IMR-90 (cell line): ENCODE data around the gene UBTD1. TPM values are rescaled to one million over a fixed set of nuclear protein-coding genes. Genes with fewer than 3 reads are reported as not detected.
A peak's percentile ranks its signal among the peaks of the same experiment; 100 is the strongest.

Experiments
- ATAC-seq: fragments of 200-7000 bp; cut with Tn5 transposase; 2 replicates; pipeline ENCODE4 v1.9.1; 2020; ENCODE audit warnings: low read depth, mild to moderate bottlenecking, moderate library complexity
- BruUV-seq: library from RNA; stranded (reverse); fragments of 400-500 nt; replicated peaks from 2 replicates; lab custom pipeline; 2021; lab: Mats Ljungman, UMichigan
- CTCF ChIA-PET: fragments of 300-600 bp; formaldehyde crosslinking; extraction: SDS; loops from one replicate; lab custom pipeline; 2021; ENCODE audit warnings: antibody characterized with exemption; lab: Yijun Ruan, JAX
- POLR2A ChIA-PET: fragments of 300-600 bp; sonication (Branson Sonifier 250); formaldehyde crosslinking; loops from one replicate; lab custom pipeline; 2022; ENCODE audit warnings: antibody characterized with exemption; ENCODE audit not compliant: unreplicated experiment; lab: Charles Lee
- DNase-seq: peaks from one replicate; pipeline ENCODE4 v3.0.0; 2013
- H2AFZ ChIP-seq: replicated peaks from 2 replicates; pipeline ENCODE3; 2013; ENCODE audit warnings: low read length, mild to moderate bottlenecking; ENCODE audit not compliant: poor library complexity
- H2AK5ac ChIP-seq: 2 replicates; pipeline ENCODE4 v1.6.1; 2013; ENCODE audit warnings: low read depth, low read length, inconsistent platforms
- H2AK9ac ChIP-seq: replicated peaks from 2 replicates; pipeline ENCODE3; 2013; ENCODE audit warnings: mild to moderate bottlenecking, low read depth, low read length, moderate library complexity; ENCODE audit not compliant: poor library complexity
- H2BK120ac ChIP-seq: 2 replicates; pipeline ENCODE4 v1.6.1; 2013; ENCODE audit warnings: low read depth, low read length, inconsistent platforms
- H2BK15ac ChIP-seq: 3 replicates; pipeline ENCODE4 v1.6.1; 2013; ENCODE audit warnings: low read depth, low read length, inconsistent platforms
- H2BK20ac ChIP-seq: 2 replicates; pipeline ENCODE4 v1.6.1; 2013; ENCODE audit warnings: low read depth, mild to moderate bottlenecking, inconsistent platforms, low read length, moderate library complexity
- H2BK5ac ChIP-seq: 2 replicates; pipeline ENCODE4 v1.6.1; 2013; ENCODE audit warnings: mild to moderate bottlenecking, low read depth, low read length, inconsistent platforms; ENCODE audit not compliant: poor library complexity, severe bottlenecking
- H3K14ac ChIP-seq: replicated peaks from 2 replicates; pipeline ENCODE4 v1.6.1; 2013; ENCODE audit warnings: low read depth, low read length, inconsistent platforms
- H3K18ac ChIP-seq: 2 replicates; pipeline ENCODE4 v1.6.1; 2013; ENCODE audit warnings: low read depth, low read length, control low read depth
- H3K23ac ChIP-seq: 2 replicates; pipeline ENCODE4 v1.6.1; 2013; ENCODE audit warnings: low read depth, low read length, inconsistent platforms
- H3K27ac ChIP-seq: 2 replicates; pipeline ENCODE4 v1.5.1; 2013; ENCODE audit warnings: mild to moderate bottlenecking, control low read depth, low read length; ENCODE audit not compliant: insufficient read depth
- H3K27me3 ChIP-seq: 2 replicates; pipeline ENCODE4 v1.6.1; 2013; ENCODE audit warnings: low read length; ENCODE audit not compliant: control insufficient read depth, insufficient read depth
- H3K36me3 ChIP-seq: 2 replicates; pipeline ENCODE4 v1.6.1; 2013; ENCODE audit warnings: low read length, mixed read lengths; ENCODE audit not compliant: control insufficient read depth, insufficient read depth
- H3K4ac ChIP-seq: 2 replicates; pipeline ENCODE4 v1.6.1; 2013; ENCODE audit warnings: low read depth, low read length, inconsistent platforms
- H3K4me1 ChIP-seq: 2 replicates; pipeline ENCODE4 v1.6.1; 2013; ENCODE audit warnings: low read length, mixed read lengths; ENCODE audit not compliant: control insufficient read depth, insufficient read depth
- H3K4me2 ChIP-seq: 2 replicates; pipeline ENCODE4 v1.6.1; 2013; ENCODE audit warnings: low read depth, mild to moderate bottlenecking, control low read depth, low read length, moderate library complexity
- H3K4me3 ChIP-seq: 2 replicates; pipeline ENCODE4 v1.5.1; 2013; ENCODE audit warnings: low read depth, mild to moderate bottlenecking, control low read depth, low read length, moderate library complexity; ENCODE audit not compliant: insufficient read depth
- H3K56ac ChIP-seq: 2 replicates; pipeline ENCODE4 v1.6.1; 2013; ENCODE audit warnings: low read length, inconsistent platforms; ENCODE audit not compliant: insufficient read depth; ENCODE audit errors: extremely low read depth
- H3K79me1 ChIP-seq, 2 experiments: 2 replicates each; pipeline ENCODE4 v1.6.1; 2013; ENCODE audit warnings: low read length in 2 of 2, inconsistent platforms in 1 of 2, low read depth in 1 of 2
- H3K9ac ChIP-seq: 2 replicates; pipeline ENCODE4 v1.6.1; 2013; ENCODE audit warnings: low read depth, low read length, control low read depth
- H3K9me1 ChIP-seq: 2 replicates; pipeline ENCODE4 v1.6.1; 2013; ENCODE audit warnings: low read length, inconsistent platforms; ENCODE audit not compliant: insufficient read depth
- H3K9me3 ChIP-seq: 2 replicates; pipeline ENCODE4 v1.6.1; 2013; ENCODE audit warnings: low read length; ENCODE audit not compliant: control insufficient read depth, insufficient read depth
- H4K20me1 ChIP-seq: 2 replicates; pipeline ENCODE4 v1.6.1; 2013; ENCODE audit warnings: low read length, inconsistent platforms; ENCODE audit not compliant: insufficient read depth
- H4K5ac ChIP-seq: 2 replicates; pipeline ENCODE4 v1.6.1; 2013; ENCODE audit warnings: mild to moderate bottlenecking, low read depth, low read length, control low read depth
- H4K8ac ChIP-seq, 2 experiments: 2 replicates each; pipeline ENCODE4 v1.6.1; 2013; ENCODE audit warnings: low read depth in 2 of 2, low read length in 2 of 2, control low read depth in 1 of 2, inconsistent platforms in 1 of 2
- H4K91ac ChIP-seq: 2 replicates; pipeline ENCODE4 v1.6.1; 2013; ENCODE audit warnings: low read depth, low read length, inconsistent platforms; ENCODE audit not compliant: insufficient read depth
- BHLHE40 ChIP-seq: fragments of 150-350 bp; IDR thresholded peaks from 2 replicates; pipeline ENCODE4 v1.6.1; 2016; ENCODE audit warnings: mild to moderate bottlenecking, low read depth, low read length
- CHD1 ChIP-seq: IDR thresholded peaks from 2 replicates; pipeline ENCODE4 v1.6.1; 2012; ENCODE audit warnings: low read depth, low read length, improper control_type of control experiment
- CTCF ChIP-seq: conservative IDR thresholded peaks from 2 replicates; pipeline ENCODE4 v1.5.1; 2012; ENCODE audit warnings: mild to moderate bottlenecking, low read depth, low read length, improper control_type of control experiment
- ELK1 ChIP-seq: fragments of 150-350 bp; IDR thresholded peaks from 2 replicates; pipeline ENCODE4 v1.6.1; 2016; ENCODE audit warnings: low read depth, mild to moderate bottlenecking, low read length, moderate library complexity, borderline replicate concordance
- MXI1 ChIP-seq: IDR thresholded peaks from 2 replicates; pipeline ENCODE4 v1.6.1; 2012; ENCODE audit warnings: low read depth, mild to moderate bottlenecking, low read length, moderate library complexity, borderline replicate concordance
- POLR2A ChIP-seq: IDR thresholded peaks from 2 replicates; pipeline ENCODE4 v1.6.1; 2012; ENCODE audit warnings: mild to moderate bottlenecking, low read depth, low read length
- RAD21 ChIP-seq: IDR thresholded peaks from 2 replicates; pipeline ENCODE4 v1.6.1; 2012; ENCODE audit warnings: low read length, improper control_type of control experiment
- RCOR1 ChIP-seq: IDR thresholded peaks from 2 replicates; pipeline ENCODE4 v1.6.1; 2012; ENCODE audit warnings: mild to moderate bottlenecking, low read length, improper control_type of control experiment; ENCODE audit not compliant: insufficient replicate concordance
- RFX5 ChIP-seq: IDR thresholded peaks from 2 replicates; pipeline ENCODE4 v1.8.0; 2012; ENCODE audit warnings: low read depth, mild to moderate bottlenecking, low read length, moderate library complexity
- USF2 ChIP-seq: fragments of 150-350 bp; IDR thresholded peaks from 2 replicates; pipeline ENCODE4 v1.6.1; 2017; ENCODE audit warnings: mild to moderate bottlenecking, antibody characterized with exemption, low read length, low read depth
- WGBS, 2 experiments: methylation state at CpG; one replicate each; pipeline versions ENCODE4 v1.1.5 to v1.1.7; 2013; ENCODE audit warnings: missing lambda C conversion rate in 2 of 2; ENCODE audit not compliant: insufficient read length in 1 of 2; ENCODE audit errors: extremely low coverage in 2 of 2; 5-methylcytosine and 5-hydroxymethylcytosine counted together
- dilution Hi-C: fragments of 300-500 bp; cut with HindIII; formaldehyde crosslinking; loops from one replicate; pipeline ENCODE4 v1.14.3; 2018; ENCODE audit warnings: low sequenced_read_pairs; ENCODE audit not compliant: unreplicated experiment
- in situ Hi-C: fragments of 300-500 bp; cut with MboI; formaldehyde crosslinking; loops from 3 replicates; pipeline ENCODE4 v1.14.3; 2019; ENCODE audit warnings: low sequenced_read_pairs, inconsistent platforms, mixed read lengths
- intact Hi-C: fragments of 100-400 bp; cut with micrococcal nuclease; formaldehyde crosslinking; loops from 2 replicates; pipeline ENCODE4 v1.10.0; 2022
- polyA plus RNA-seq, 3 experiments: library from polyadenylated mRNA; depleted of rRNA; stranded (reverse); fragments of >200 nt; gene quantifications; 2 replicates each; pipeline ENCODE4 v1.2.3, GENCODE V29; 2012; ENCODE audit warnings: low replicate concordance in 1 of 3
- total RNA-seq: library from RNA; depleted of rRNA; stranded (reverse); fragments of >200 nt; gene quantifications from 2 replicates; pipeline ENCODE4 v1.2.3, GENCODE V29; 2012

UBTD1 gene
- total and polyA plus RNA-seq, 2 of the 4 experiments (the other 2 are of a cell fraction) = 21.9 to 44.9 TPM

DNA sequence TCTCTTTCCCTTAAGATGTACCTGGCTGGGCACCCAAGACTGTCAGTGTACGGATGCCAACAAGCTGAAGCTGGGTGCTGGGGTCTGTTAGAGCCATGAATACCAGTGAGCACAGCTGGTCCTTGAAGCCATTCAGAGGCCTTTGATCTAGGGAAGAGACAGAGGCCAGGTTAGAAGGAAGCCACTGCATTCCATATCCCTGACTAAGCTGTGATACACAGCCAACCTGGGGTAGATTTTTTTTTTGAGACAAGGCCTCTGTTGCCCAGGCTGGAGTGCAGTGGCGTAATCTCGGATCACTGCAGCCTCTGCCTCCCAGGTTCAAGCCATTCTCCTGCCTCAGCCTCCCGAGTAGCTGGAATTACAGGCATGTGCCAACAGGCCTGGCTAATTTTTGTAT, 32.0 kb upstream of the UBTD1 start:
- H2BK15ac ChIP-seq = no peak overlapping the region
- peaks cover 15% of the 10 kb centered on the region in 2 experiments; a peak in 3 of 4 replicates for H3K79me1 ChIP-seq
- DNase-seq (peak; percentile 37), ATAC-seq (peak; percentile 19; the same call in 1 of the 2 replicates)
- no peak overlapping the region for H2AK9ac ChIP-seq
- no peak overlapping the region for H3K14ac ChIP-seq
- BruUV-seq = no TSS peak
- H3K18ac ChIP-seq = no peak overlapping the region
- TF ChIP-seq BHLHE40 (no peak), CTCF (no peak), CHD1 (no peak), RFX5 (no peak), USF2 (no peak), RCOR1 (no peak), ELK1 (no peak), POLR2A (no peak), MXI1 (no peak), RAD21 (no peak)
- 100% methylated on average over 1 of the region's 4 CpGs; no CpG with 5 or more reads in 1 of the 2 experiments for WGBS, 2 experiments
- no peak overlapping the region for H4K91ac ChIP-seq
- no peak overlapping the region for H3K4me2 ChIP-seq
- H3K4me3 ChIP-seq = no peak overlapping the region
- no peak overlapping the region for H2BK120ac ChIP-seq
- H3K9me1 ChIP-seq = no peaks in the 10 kb centered on the region
- ChIA-PET POLR2A (no interaction called here), CTCF (interaction anchor here (1.0 kb wide), 1 partner anchor 53 kb away, joined by 3 read pairs; no protein-coding TSS in a partner anchor)
- H3K56ac ChIP-seq = no peak overlapping the region
- dilution Hi-C loops = no loop called here
- H3K23ac ChIP-seq = no peak overlapping the region
- H4K20me1 ChIP-seq = peaks cover 11% of the 10 kb centered on the region; the same call in 1 of the 2 replicates
- H3K36me3 ChIP-seq = peaks cover 71% of the 10 kb centered on the region
- no peak overlapping the region for H2AK5ac ChIP-seq
- H3K27ac ChIP-seq = no peak overlapping the region
- H2BK20ac ChIP-seq = no peak overlapping the region
- H2AFZ ChIP-seq = no peak overlapping the region
- intact Hi-C loops = no loop called here
- in situ Hi-C loops = no loop called here
- no peaks in the 10 kb centered on the region for H3K27me3 ChIP-seq
- no peak overlapping the region for H2BK5ac ChIP-seq
- peaks cover 8% of the 10 kb centered on the region for H3K4me1 ChIP-seq
- no peak overlapping the region for H3K4ac ChIP-seq
- H3K9ac ChIP-seq = no peak overlapping the region
- no peaks in the 10 kb centered on the region for H3K9me3 ChIP-seq
- no peak overlapping the region for H4K8ac ChIP-seq
- no peak overlapping the region for H4K5ac ChIP-seq
